LNCAP (cell line): ENCODE data around the gene SLC22A23.

ENCODE experiments used
- TF ChIP-seq, protein P1 (sequence below): fragments of 450-650 bp; IDR thresholded peaks from 2 replicates; pipeline ENCODE4 v1.5.1; 2017; ENCODE audit warnings: mild to moderate bottlenecking

SLC22A23 gene

GRCh38 chr6:3353213-3353903 lies 103.5 kb downstream of the SLC22A23 start:
- TF ChIP-seq, protein P1, sequence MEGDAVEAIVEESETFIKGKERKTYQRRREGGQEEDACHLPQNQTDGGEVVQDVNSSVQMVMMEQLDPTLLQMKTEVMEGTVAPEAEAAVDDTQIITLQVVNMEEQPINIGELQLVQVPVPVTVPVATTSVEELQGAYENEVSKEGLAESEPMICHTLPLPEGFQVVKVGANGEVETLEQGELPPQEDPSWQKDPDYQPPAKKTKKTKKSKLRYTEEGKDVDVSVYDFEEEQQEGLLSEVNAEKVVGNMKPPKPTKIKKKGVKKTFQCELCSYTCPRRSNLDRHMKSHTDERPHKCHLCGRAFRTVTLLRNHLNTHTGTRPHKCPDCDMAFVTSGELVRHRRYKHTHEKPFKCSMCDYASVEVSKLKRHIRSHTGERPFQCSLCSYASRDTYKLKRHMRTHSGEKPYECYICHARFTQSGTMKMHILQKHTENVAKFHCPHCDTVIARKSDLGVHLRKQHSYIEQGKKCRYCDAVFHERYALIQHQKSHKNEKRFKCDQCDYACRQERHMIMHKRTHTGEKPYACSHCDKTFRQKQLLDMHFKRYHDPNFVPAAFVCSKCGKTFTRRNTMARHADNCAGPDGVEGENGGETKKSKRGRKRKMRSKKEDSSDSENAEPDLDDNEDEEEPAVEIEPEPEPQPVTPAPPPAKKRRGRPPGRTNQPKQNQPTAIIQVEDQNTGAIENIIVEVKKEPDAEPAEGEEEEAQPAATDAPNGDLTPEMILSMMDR, result no peak

GRCh38 chr6:3352678-3353077 lies 104.2 kb downstream of the SLC22A23 start:
- TF ChIP-seq, protein P1, result no peak

DNA sequence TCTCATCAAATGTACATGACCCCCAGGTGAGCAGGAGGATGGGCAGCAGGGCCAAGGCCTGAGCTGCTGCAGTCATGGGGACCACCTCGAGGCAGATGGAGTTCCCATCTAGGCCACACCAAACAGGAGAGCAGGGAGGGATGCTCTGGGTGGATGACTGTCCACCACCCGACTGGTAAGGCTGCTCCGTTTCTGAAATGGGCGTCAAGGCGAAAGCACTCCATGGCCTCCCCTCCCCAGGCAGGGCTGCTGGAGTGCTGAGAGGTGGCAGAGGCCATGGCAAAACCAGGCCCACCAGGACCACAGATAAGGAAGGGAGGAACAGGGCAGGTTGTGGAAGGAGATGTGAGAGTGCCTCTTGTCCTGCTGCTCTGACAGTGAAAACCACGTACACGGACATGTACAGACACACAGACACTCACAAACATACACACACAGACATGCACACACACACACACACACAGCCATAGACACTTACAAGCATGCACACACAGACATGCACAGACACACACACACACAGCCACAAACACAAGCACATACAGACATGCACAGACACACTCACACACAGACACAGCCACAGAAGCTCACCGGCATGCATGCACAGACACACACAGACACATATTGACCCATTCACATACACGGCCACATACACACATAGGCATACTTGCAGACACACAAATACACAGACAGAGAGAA lies 104.9 kb downstream of the SLC22A23 start:
- TF ChIP-seq, protein P1, result no peak

DNA sequence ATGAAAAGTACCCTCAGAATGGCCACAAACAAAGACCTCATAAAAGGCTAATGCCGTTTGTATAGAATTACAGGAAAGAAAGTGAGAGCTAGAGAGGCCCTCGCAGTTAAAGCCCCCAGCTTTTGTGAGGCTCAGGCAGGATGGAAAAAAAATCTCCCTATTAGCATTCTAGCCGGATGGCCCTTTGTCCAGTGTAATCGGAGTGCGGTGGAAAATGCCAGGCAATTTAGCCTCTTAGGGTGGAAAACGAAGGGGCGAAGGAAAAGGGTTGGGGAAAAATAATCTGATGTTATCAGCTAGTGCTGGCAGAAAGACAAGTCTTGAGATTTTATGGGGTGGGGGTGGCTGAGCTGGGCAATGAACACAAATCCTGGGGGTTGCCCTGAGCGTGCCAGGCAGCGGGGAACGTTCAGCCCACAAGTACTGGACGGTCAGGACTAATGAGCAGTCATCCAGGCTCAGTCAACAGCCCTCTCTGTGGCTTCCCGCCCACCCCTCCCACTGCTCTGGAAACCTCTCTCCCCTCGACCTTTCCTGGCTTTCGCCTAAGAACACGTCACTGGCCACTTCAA lies 105.7 kb downstream of the SLC22A23 start:
- TF ChIP-seq, protein P1, result no peak

DNA sequence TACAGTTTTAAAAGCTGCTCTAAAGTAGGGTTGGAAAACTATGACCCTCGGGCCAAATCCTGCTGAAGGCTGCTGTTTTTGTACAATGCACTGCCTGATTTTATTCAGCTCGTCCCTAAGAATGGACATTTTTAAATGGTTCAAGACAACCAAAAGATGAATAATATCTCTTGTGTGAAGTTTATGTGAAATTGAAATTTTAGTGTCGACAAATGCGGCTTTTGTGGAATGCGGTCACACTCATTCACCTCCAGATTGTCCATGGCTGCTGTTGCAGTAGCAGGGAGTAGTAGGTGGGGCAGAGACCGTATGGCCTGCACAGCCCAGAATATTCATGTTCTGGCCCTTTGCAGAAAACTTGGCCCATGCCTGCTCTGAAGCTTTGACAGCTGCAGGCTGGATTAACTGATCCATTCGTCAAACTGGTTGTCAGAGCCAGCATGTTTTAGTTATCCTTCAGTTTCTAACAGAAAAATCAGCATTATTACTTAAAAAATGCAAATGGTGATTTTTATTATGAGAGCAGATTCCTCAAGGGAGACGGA lies 106.5 kb downstream of the SLC22A23 start:
- TF ChIP-seq, protein P1, result no peak

DNA sequence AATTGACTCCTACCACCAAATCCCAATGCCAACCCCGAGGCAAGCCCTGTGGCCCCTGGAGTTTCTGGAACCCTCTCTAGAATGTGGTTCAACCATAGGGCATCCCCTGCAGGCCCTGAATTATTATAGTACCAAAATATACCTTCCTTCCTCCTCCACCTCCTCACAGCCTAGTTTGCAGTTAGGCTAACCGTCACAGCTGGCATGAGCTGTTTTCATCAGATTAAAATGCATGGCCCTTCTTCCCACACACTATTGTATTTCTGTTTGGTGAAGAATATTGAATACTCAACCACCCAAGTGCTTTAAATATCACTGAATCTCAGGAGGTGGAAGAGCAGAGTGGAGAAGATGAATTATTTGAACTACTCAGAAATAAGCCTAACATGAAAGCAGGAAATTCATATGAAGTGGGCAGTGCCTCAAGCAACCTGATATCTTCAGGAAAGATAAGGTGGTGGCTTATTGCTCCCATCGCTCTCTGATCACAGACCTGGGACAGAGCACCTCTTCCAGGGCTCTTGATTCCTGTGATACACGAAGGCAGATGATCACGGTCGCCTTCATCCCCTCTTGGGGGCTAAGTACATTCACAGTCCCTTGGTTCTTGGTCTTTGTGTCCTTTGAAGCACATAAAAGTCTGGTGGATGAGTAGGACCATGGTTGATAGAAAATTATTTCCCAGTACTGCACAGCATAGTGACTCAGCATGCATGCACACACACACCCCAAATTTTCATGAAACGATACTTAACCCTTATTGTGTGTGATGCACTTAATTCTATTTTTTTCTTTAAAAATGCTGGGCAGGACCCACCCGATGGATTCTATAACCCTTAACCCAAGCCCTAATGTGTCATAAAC lies 107.2 kb downstream of the SLC22A23 start:
- TF ChIP-seq, protein P1, result no peak

GRCh38 chr6:3348821-3349220 lies 108.0 kb downstream of the SLC22A23 start:
- TF ChIP-seq, protein P1, result no peak
